ENCODE measurements around the gene GALNT7.

The GALNT7 gene

GRCh38 chr4:173317004-173317403, 148.4 kb downstream of the GALNT7 start:
- DNase-seq = peak; percentile 66

DNA sequence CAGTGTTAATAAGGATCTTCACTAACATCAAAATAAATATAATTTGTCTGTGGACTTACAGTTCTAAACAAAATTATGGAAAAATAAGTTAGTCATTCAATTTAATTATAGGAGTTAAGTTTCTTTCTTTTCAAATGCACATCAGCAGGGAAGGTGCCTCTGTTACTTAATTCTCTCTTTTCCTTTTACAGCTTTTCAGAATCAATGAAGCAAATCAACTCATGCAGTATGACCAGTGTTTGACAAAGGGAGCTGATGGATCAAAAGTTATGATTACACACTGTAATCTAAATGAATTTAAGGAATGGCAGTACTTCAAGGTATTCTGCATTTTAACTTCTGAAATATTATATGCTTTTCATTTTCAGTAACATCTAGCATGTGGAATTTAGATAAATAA, 149.6 kb downstream of the GALNT7 start:
- no peak for DNase-seq

DNA sequence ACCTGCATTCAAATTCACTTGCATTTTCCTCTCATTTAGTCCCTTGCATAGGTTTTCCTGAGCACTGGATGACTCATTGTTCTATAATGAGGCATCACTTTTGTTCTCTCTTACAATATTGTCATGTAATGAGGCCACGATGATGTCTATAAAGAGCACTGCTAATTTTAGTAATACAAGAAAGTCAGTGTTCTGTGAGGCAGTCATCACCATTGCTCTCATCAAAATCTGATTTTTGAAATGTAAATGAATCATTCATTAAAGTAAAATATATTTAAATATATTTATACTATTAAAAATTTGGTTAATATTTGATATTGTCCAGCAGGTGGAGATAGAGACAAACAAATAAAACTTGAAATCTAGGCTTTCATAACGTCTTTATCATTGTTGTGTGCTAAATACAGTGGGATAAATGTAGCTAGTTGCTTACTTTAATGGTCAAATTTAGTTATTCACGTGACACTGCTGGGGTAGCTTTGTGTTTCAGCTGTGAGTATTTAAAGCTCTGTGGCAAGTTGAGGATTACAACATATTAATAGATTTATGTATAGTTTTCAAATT, 150.1 kb downstream of the GALNT7 start:
- peak; percentile 73 for DNase-seq

DNA sequence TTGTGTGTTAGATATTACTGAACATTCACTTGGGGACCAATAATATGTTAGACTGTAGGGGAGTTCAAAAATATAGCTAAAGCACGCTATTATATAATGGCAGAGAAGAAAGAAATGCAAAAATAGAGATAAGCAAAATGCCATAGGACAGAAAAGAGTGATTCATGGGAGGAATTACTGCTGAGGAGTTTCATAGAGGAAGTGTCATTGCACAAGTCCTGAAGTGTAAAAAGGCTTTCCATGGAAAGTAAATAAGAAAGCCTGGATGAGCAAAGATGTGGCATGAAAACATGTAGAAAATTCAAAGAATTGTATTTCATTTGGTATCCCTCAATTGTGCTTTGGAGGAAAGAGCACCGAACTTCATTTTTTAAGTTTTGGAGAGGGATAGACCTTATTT, 151.1 kb downstream of the GALNT7 start:
- DNase-seq = no peak

DNA sequence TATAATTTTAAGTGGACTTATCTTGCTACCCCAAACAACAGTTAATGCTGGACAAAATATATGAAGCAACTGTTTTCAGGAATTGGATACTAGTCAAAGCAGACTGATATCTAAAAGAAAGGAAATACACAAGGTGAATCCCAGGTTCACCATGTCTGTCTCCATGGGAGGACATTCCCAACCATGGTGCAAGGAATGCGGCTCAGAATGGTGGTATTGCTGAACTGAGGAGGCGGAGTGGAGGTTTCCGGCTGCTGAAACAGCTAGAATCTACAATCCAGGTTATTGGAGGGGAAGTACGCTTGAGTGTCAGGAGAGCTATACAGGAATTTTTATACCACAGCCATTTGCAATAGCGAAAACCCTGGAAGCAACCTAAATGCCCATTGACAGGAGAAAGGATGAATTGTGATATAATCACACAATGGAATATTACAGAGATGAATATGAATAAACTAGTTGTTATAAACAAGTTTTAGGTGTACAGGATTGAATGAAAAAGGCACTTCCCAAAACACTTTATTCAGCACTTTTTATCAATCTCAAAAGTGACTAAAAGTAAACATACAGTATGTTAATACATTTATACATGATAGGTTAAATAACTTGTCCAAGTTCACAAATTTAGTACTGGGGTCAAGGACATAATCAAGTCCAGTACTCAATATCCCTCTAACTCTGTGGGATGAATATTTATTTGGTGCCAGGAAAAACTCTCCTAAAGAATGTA, 156.6 kb downstream of the GALNT7 start:
- DNase-seq = no peak

- no peak for DNase-seq
These were observed 159.8 kb downstream of the GALNT7 start for GRCh38 chr4:173328236-173328901.

DNA sequence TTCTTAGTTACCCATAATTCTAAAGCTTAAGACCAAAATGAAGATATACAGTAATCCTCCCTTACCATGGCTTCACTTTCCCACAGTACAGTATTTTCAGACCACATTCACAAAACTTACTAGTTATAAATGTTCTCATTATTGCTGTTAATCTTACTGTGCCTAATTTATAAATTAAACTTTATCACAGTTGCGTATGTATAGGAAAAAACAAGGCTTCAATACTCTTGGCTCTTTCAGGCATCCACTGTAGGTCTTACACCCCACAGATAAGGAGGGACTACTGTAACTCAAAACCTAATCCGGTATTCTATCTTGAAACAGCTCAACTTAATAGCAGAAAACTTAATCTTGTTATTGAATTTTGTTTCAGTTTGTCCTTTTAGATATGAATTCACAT, 162.0 kb downstream of the GALNT7 start:
- DNase-seq = peak; percentile 52

DNA sequence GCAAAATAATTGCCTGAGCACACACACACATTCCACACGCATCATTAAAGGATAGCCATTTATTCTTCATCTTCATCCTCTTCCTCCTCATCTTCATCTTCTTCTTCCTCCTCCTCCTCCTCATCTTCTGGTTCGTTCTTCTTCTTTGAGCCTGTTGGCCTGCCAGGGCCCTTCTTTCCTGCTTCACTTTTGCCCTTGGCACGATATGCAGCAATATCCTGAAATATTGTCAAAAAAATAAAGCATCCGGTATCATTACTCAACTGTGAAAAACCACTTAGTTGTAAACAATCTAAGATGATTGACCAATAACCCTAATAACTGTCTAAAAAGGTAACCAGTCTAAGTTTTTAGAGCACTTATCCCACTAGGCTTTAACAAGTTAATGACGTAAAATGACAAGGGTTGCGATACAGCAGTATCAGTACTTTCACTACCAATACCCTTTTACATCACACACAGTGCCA, 163.4 kb downstream of the GALNT7 start:
- DNase-seq = peak; percentile 34

GRCh38 chr4:173332963-173333657, 164.5 kb downstream of the GALNT7 start:
- DNase-seq = peak; percentile 59

- DNase-seq = peak; percentile 65
These were observed 165.1 kb downstream of the GALNT7 start for GRCh38 chr4:173333658-173334084.

DNA sequence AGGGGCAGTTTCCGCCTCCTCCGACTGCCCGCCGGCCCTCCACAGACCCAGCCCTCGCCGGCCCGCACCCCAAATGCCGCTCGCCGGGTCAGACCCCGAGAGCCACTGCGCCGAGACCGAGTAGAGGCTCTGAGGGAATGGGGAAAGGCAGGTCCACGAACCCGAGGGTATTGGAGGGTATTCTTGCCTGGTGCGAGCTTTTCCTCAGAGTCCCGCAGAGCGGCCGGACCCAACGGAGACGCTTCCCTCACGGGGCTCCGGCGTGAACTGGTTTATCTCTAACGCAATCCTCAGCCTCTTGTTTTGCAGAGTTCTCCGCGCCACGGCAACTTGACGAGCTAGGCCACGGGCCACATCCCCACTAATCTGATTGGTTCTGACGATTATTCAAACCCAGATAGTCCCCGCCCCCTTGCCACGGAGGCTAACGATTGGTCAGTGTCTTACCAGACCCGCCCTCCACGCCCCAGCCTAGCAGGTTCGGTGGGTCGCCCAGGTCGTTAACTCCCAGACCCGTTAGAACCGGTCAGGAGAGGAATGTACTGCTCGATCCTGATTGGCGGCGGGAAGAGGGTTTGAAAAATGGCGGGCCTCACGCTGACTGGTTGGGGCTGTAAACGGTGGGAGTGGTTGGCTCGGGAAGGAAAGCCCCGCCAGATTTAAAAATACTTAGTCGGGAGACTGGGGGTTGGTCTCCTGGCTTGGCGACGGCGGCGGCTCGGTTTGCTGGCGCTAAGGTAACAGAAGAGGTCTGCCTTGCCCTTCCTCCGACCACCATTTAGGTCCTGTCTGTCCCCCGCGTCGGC, 165.7 kb downstream of the GALNT7 start, which contains the start of gene HMGB2:
HMGB2 (minus strand) TSS at position 274 of the 806 bp plus-strand sequence. CDS start 709 bp downstream, outside the sequence.
- DNase-seq = peak; percentile 100

DNA sequence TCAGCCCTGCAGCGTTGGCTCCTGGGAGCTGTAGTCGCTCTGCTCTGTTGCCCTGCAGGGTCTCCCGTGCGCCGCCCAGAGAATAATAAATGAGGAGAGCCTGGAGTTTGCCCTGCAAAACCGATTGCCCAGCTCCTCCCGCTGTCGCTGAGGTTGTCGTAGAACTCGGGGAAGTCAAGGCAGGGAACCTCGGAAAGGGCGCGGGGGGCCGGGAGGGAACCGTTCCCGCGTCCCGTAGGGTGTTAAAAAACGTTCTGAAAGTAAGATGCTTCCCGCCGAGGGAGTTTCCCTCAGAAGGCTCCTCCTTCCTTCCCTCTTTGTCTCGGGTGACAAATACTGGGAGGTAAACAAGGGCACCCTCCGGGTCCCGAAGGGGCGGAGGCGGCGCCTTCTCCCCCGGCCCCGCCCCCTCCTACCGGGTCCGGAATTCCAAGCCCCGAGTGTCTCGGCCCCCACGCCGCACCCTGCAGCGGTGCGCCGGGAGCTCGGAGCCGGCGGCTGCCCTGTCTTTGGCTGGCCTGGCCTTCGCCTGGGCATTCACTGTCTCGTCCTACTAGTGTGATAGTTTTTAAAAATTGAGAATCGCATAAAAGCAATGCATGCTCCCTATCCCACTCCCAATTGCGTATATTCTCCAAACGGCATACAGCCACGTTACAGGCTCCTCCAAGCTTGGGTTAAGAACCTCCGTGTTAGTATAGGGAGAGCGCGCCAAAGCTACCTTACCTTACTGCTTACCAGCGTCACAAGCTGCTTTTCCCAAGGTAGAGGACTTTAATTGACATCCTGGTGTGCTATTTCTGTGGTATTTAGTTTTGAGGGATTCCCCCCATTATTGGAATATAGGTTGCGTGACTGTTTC, 166.5 kb downstream of the GALNT7 start:
- peak; percentile 96 for DNase-seq

GRCh38 chr4:173337463-173337862, 168.9 kb downstream of the GALNT7 start:
- DNase-seq = no peak

DNA sequence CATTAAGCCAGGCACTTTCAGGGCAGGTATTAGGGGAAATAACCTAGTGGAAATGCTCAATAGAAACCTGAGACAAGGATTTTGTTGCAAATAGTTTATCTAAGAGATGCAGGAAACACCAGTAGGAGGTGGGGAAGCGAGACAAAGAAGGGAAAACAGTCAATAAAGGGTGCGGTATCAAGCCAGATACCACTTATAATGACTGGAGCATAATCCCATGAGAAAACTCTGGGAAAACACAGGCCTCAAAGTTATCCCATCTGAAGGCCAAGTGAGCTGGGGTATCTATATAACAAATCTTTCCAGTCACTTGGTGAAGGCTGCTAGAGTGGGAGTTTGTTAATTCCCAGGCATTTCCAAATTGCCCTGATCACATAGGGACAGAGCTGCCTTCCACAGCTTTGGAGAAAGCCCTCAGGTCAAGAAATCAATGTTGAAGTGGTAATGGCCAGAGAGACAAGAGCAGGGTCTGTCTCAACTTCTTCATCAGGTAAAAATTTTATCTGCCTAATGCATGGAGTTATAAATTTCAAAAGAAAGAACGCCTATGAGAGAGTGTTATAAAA, 175.3 kb downstream of the GALNT7 start:
- no peak for DNase-seq

- DNase-seq = peak; percentile 34
These were observed 177.0 kb downstream of the GALNT7 start for GRCh38 chr4:173345648-173346047.

DNA sequence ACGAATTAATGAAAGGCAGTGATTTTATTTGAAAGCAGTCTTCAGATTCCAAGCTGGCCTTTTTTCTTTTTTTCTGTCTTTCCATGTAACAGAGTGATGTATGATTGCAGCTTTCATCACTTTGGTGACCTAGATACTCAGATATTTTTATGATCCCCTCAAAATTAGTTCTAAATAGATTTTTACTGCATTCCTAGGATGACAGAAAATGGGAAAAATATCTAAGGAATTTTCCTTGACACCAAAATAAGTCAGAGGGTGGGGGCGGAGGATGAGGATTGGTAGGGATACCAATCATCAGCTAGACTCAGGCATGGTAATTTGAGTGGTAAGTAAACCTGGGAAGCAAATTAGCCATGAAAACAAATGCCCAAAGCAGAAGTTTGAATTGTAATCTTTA, 177.5 kb downstream of the GALNT7 start:
- DNase-seq = no peak

GRCh38 chr4:173347467-173347866, 178.9 kb downstream of the GALNT7 start:
- DNase-seq = no peak

- no peak for DNase-seq
These were observed 189.3 kb downstream of the GALNT7 start for GRCh38 chr4:173357939-173358338.

DNA sequence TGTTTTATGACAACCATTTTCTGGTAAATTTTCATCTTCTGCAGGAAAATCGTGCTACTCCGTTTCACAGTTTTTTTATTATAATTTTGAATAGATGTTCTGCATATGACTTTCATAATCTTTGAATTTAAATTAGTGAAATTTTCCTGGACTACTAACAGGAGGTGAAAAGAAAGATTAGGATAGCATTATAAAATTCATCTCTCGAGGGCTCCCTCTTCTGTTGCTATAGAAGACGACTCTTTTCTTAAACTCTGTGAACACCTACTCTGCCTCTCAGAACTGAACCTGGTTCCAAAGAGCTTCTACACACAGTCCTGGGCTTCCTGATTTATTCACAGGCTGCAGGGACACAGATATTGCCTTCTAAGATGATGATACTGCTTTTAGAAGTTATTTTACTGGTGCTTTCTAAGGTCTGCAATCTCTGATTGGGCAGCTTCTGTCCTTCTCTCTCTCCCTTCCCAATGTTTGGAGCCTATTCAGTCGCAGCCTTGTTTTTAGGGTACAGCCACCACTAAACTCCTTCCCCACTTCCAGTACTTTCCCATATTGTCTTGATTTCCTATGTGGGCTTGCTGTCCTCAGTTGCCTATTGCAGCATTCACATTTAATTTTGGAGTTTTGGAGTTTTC, 192.1 kb downstream of the GALNT7 start:
- DNase-seq = peak; percentile 66

GRCh38 chr4:173362666-173363065, 194.1 kb downstream of the GALNT7 start:
- DNase-seq = no peak
